RWPE2 (cell line): Measurements from ENCODE around the gene RNF225.
"Not testable (repeated sequence)": the region's sequence is repeated elsewhere in the genome, so short reads cannot be mapped to it uniquely, and the experiment has no call there.

Experiments used
- ATAC-seq: fragments of 200-7000 bp; cut with Tn5 transposase; 3 replicates; pipeline ENCODE4 v1.9.1; 2021; ENCODE audit warnings: low read depth
- DNase-seq: peaks from one replicate; pipeline ENCODE4 v3.0.0-alpha.2; 2020; ENCODE audit warnings: low spot score
- H3K27ac ChIP-seq: fragments of 450-650 bp; 2 replicates; pipeline ENCODE4 v1.5.1; 2017; ENCODE audit warnings: mild to moderate bottlenecking; ENCODE audit not compliant: poor library complexity, severe bottlenecking
- H3K27me3 ChIP-seq: fragments of 250-450 bp; sonication (Bioruptor Pico); 2 replicates; pipeline ENCODE4 v1.5.1; 2021; ENCODE audit warnings: mild to moderate bottlenecking, moderate library complexity; ENCODE audit not compliant: insufficient read depth, poor library complexity, severe bottlenecking
- H3K36me3 ChIP-seq: fragments of 250-450 bp; sonication (Bioruptor Pico); 2 replicates; pipeline ENCODE4 v1.5.1; 2020; ENCODE audit warnings: low read depth, mild to moderate bottlenecking, moderate library complexity
- H3K4me1 ChIP-seq: fragments of 250-450 bp; sonication (Bioruptor Pico); 2 replicates; pipeline ENCODE4 v1.5.1; 2021; ENCODE audit warnings: mild to moderate bottlenecking, moderate library complexity; ENCODE audit not compliant: insufficient read depth, poor library complexity, severe bottlenecking
- H3K4me3 ChIP-seq: fragments of 250-450 bp; sonication (Bioruptor Pico); 2 replicates; pipeline ENCODE4 v1.5.1; 2021; ENCODE audit warnings: mild to moderate bottlenecking, moderate library complexity; ENCODE audit not compliant: severe bottlenecking
- H3K9me3 ChIP-seq: fragments of 250-450 bp; sonication (Bioruptor Pico); 2 replicates; pipeline ENCODE4 v1.5.1; 2021; ENCODE audit warnings: mild to moderate bottlenecking, moderate library complexity; ENCODE audit not compliant: severe bottlenecking
- CTCF ChIP-seq: fragments of 450-650 bp; IDR thresholded peaks from one replicate; pipeline ENCODE4 v1.5.1; 2017; ENCODE audit warnings: mild to moderate bottlenecking, moderate library complexity; ENCODE audit not compliant: poor library complexity, severe bottlenecking

RNF225 gene

GRCh38 chr19:58395220-58395978, at the start of gene RNF225:
RNF225 (plus strand) TSS chr19:58395656; CDS start chr19:58396090, 434 bp downstream.
- Histone ChIP-seq H3K4me1 (peaks cover 8% of the 10 kb centered on the region), H3K27me3 (no peaks in the 10 kb centered on the region), H3K4me3 (peak within 1 kb of the TSS; percentile 25), H3K9me3 (no peaks in the 10 kb centered on the region), H3K27ac (peak within 1 kb of the TSS; percentile 64), H3K36me3 (peaks cover 45% of the 10 kb centered on the region)
- DNase-seq (peak; percentile 83), ATAC-seq (peak; percentile 72)
- no peak for TF ChIP-seq CTCF

GRCh38 chr19:58346961-58347929, 48.2 kb upstream of the RNF225 start:
- ATAC-seq: peak; percentile 88
- H3K36me3 ChIP-seq: no peaks in the 10 kb centered on the region
- H3K9me3 ChIP-seq: no peaks in the 10 kb centered on the region
- H3K4me3 ChIP-seq: peak overlapping the region; percentile 77
- H3K27me3 ChIP-seq: no peaks in the 10 kb centered on the region
- H3K27ac ChIP-seq: peak overlapping the region; percentile 12
- no peak for TF ChIP-seq CTCF
- H3K4me1 ChIP-seq: peaks cover 5% of the 10 kb centered on the region
- DNase-seq: no peak

GRCh38 chr19:58348080-58348479, 47.4 kb upstream of the RNF225 start:
- H3K4me1 ChIP-seq, H3K27me3 ChIP-seq, DNase-seq, H3K9me3 ChIP-seq, H3K36me3 ChIP-seq: not testable (repeated sequence)
- peak; percentile 3; the same call in 1 of the 3 replicates for ATAC-seq
- peak overlapping the region; percentile 77 for H3K4me3 ChIP-seq
- H3K27ac ChIP-seq: peak overlapping the region; percentile 12

GRCh38 chr19:58349590-58349989, 45.9 kb upstream of the RNF225 start:
- H3K4me1 ChIP-seq: peaks cover 5% of the 10 kb centered on the region
- no peaks in the 10 kb centered on the region for H3K27me3 ChIP-seq
- DNase-seq (no peak), ATAC-seq (no peak)
- no peak for TF ChIP-seq CTCF
- H3K4me3 ChIP-seq: no peak overlapping the region
- no peaks in the 10 kb centered on the region for H3K9me3 ChIP-seq
- H3K27ac ChIP-seq: no peak overlapping the region
- H3K36me3 ChIP-seq: no peaks in the 10 kb centered on the region

- H3K4me3 ChIP-seq: no peak overlapping the region
- no peak for TF ChIP-seq CTCF
- DNase-seq: no peak
Observed at GRCh38 chr19:58350001-58350861, 45.2 kb upstream of the RNF225 start.

More at GRCh38 chr19:58350001-58350861, 45.2 kb upstream of the RNF225 start:
- Histone ChIP-seq H3K36me3 (no peaks in the 10 kb centered on the region), H3K27me3 (no peaks in the 10 kb centered on the region), H3K4me1 (peaks cover 5% of the 10 kb centered on the region), H3K9me3 (no peaks in the 10 kb centered on the region), H3K27ac (no peak overlapping the region)
- ATAC-seq: no peak
